HG02763 (cell line): Measurements from ENCODE around the gene WDFY2.
"Not testable (repeated sequence)": the region's sequence is repeated elsewhere in the genome, so short reads cannot be mapped to it uniquely, and the experiment has no call there.

Experiments used
- ATAC-seq: cut with Tn5 transposase; IDR thresholded peaks from one replicate; pipeline ENCODE4 v1.9.1; 2021; ENCODE audit warnings: mild to moderate bottlenecking, moderate library complexity; ENCODE audit not compliant: unreplicated experiment

Gene WDFY2

GRCh38 chr13:51629491-51630287 is 45.4 kb downstream of the WDFY2 start:
- no peak for ATAC-seq

GRCh38 chr13:51630288-51630615 is 46.0 kb downstream of the WDFY2 start:
- ATAC-seq: no peak

- no peak for ATAC-seq
Measured at GRCh38 chr13:51632591-51633362, 48.5 kb downstream of the WDFY2 start.

GRCh38 chr13:51635137-51635878 is 51.0 kb downstream of the WDFY2 start:
- ATAC-seq: no peak

- ATAC-seq: no peak
Measured at GRCh38 chr13:51636349-51636890, 52.2 kb downstream of the WDFY2 start.

- ATAC-seq: no peak
Measured at GRCh38 chr13:51637852-51638215, 53.6 kb downstream of the WDFY2 start.

- ATAC-seq: no peak
Measured at GRCh38 chr13:51638216-51638871, 54.1 kb downstream of the WDFY2 start.

- no peak for ATAC-seq
Measured at GRCh38 chr13:51639171-51639570, 54.9 kb downstream of the WDFY2 start.

GRCh38 chr13:51640696-51641095 is 56.4 kb downstream of the WDFY2 start:
- ATAC-seq: not testable (repeated sequence)

GRCh38 chr13:51643105-51643881 is 59.0 kb downstream of the WDFY2 start:
- no peak for ATAC-seq

GRCh38 chr13:51643882-51644281 is 59.6 kb downstream of the WDFY2 start:
- ATAC-seq: no peak

- ATAC-seq: no peak
Measured at GRCh38 chr13:51644654-51645053, 60.4 kb downstream of the WDFY2 start.

- no peak for ATAC-seq
Measured at GRCh38 chr13:51645154-51645650, 60.9 kb downstream of the WDFY2 start.

- no peak for ATAC-seq
Measured at GRCh38 chr13:51645761-51646670, 61.8 kb downstream of the WDFY2 start.

- no peak for ATAC-seq
Measured at GRCh38 chr13:51647067-51647466, 62.8 kb downstream of the WDFY2 start.

GRCh38 chr13:51652193-51652592 is 67.9 kb downstream of the WDFY2 start:
- not testable (repeated sequence) for ATAC-seq

- no peak for ATAC-seq
Measured at GRCh38 chr13:51659276-51660127, 75.2 kb downstream of the WDFY2 start.

GRCh38 chr13:51660813-51661212 is 76.6 kb downstream of the WDFY2 start:
- ATAC-seq: no peak
